NCI-H1694 treated with DMSO at 0.1 percent for 48 hours (cell line): ENCODE data around the gene EID2B.

Experiments used
- DNase-seq: peaks from one replicate; lab custom pipeline; 2025; lab: John Stamatoyannopoulos, UW

Gene EID2B

DNA sequence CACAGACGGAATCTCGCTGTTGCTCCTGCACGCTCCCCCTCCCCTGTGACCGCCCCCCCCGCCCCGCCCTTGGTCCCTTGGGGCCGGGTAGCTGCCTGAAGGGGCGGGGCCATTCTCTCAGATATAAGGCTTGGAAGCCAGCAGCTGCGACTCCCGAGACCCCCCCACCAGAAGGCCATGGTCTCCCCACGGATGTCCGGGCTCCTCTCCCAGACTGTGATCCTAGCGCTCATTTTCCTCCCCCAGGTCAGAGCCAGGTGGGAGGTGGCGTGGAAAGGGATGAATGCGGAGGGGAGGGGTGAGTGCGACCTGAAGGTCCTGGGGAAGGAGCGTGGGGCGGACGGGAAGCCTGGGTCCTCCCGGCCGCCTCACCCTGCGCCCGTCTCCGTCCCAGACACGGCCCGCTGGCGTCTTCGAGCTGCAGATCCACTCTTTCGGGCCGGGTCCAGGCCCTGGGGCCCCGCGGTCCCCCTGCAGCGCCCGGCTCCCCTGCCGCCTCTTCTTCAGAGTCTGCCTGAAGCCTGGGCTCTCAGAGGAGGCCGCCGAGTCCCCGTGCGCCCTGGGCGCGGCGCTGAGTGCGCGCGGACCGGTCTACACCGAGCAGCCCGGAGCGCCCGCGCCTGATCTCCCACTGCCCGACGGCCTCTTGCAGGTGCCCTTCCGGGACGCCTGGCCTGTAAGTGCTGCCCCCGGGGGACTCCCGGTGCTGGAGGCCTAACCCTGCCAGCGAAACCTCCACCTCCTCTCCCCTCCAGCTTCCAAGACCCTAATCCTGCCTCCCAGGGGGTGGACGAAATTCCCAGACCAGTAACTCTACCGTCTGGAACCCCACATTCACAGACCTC lies 33.6 kb downstream of the EID2B start, which contains the start of gene DLL3:
DLL3 (plus strand) TSS at position 150 of the 845 bp plus-strand sequence; CDS start at position 178, 28 bp downstream.
- peak; percentile 12 for DNase-seq

DNA sequence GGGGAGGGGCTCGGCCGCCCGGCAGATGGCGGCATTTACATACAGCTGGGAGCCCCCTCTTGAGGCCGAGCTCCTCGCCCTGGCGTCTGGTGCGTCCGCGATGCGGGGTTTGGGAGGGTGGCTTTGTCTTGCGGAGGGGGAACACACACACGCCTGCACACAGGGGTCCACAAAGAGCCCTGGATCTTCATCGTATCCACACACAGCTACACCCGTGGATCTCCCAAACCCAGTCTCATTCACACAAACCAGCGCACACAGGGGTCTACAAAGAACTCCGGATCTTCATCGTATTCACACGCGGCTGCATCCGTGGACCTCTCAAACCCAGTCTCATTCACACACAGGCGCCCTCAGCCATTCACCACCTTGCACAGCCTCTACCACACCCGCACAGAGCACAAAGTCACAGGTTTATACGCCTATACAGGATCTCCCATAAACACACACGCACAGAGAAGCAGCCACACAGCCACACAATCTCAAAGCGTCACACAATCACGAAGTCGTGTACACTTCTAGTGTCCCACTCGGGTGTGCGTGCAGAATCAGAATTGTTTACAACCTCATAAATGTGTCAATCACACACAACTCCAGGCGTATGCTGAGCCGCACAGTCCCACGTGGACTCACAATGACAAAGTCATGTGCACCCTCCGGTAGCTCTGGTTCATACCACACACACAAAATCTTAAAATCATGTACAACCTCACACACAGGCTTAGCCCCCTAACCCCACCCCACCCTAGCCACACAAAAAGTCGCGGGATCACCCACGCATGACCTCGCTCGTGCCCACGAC lies 34.5 kb downstream of the EID2B start:
- peak; percentile 76 for DNase-seq

DNA sequence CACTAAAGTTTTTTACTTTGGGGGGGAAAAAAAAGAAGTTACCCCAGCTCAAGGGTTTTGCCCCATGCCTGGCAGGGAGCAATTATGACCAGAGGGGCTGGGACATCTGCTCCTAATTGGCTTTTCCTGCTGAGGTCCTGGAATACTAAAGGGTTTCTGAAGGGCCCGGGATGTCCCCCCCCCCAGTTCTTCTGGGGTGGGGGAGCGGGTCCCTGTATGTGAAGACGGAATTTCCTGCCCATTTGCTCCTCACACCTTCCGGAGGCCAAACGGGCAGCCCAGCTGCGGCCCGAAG lies 35.0 kb downstream of the EID2B start:
- DNase-seq = no peak

DNA sequence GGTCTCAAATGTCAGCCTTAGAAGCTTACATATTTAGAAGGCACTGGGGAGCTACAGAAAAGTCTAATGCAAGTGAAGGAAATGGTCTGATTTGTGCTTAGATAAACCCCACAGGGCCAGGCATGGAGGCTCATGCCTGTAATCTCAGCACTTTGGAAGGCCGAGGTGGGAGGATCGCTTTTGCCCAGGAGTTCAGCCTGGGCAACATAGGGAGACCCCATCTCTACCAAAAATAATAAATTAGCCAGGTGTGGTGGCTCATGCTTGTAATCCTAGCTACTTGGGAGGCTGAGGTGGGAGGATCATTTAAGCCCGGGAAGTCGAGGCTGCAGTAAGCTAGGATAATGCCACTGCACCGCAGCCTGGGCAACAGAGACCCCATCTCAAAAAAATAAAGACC lies 36.6 kb downstream of the EID2B start:
- DNase-seq = no peak

DNA sequence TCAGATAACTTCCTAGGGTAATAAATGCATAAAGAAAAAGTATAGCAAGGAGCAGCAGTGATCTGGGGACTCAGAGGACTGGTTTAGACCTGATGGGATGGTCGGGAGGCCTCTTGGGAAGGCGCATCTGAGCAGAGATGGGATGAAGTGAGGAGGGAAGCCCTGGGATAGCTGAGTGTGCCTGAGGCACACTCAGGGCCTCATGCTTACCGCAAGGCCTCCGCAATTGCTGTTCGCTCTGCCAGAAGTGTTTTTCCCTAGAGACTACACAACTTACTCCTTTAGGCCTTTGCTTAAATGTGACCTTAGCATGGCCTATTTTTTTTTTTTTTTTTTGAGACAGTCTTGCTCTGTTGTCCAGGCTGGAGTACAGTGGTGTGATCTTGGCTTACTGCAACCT lies 38.0 kb downstream of the EID2B start:
- DNase-seq = no peak

DNA sequence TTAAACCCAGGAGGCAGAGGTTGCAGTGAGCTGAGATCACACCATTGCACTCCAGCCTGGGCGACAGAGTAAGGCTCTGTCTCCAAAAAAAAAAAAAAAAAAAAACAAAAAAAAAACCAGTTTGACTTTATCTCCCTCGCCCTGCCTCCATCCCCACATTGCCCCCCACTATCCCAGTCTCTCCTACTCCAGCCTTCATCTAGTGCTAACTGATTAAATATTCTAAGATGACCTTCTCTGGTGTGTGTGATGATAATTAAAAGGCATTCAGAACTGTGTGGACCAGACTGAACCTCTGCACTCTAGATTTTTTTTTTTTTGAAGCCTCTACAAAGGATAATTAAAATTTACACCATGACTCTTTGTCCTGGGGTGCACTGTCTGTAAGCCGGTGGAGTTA lies 39.9 kb downstream of the EID2B start:
- no peak for DNase-seq

DNA sequence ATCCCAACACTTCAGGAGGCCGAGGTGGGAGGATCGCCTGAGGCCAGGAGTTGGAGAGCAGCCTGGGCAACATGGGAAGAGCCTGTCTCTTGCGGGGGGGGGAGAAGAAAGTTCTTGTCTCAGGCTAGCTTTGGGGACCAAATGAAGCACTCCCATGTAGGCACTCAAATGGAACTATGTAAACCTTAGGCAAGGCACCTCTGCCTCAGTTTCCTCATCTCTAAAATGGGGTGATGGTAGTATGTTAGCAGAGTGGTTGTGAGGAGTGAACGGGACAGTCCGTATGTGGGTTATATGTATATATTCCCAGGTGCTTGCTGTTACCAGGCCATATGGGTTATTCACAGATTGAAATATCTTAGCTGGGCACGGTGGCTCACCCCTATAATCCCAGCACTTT lies 40.4 kb downstream of the EID2B start:
- DNase-seq = no peak

DNA sequence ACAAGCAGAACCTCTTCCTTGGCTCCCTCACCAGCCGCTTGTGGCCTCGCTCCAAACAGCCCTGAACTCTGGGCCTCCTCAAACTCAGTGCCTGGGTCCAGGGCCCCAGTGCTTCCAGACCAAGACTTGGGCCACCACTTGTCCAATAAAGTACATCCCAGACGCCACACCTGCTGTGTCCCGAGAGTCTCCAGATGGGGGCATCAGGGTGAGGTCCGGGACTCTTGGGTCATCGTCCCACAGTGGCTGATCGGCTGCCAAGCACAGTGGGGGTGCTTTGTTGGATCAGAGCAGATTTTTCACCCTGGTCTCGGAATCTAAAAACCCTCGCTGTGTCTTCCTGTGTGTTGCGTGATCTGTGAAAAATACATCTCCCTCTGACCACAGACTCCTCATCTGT lies 42.9 kb downstream of the EID2B start:
- no peak for DNase-seq

DNA sequence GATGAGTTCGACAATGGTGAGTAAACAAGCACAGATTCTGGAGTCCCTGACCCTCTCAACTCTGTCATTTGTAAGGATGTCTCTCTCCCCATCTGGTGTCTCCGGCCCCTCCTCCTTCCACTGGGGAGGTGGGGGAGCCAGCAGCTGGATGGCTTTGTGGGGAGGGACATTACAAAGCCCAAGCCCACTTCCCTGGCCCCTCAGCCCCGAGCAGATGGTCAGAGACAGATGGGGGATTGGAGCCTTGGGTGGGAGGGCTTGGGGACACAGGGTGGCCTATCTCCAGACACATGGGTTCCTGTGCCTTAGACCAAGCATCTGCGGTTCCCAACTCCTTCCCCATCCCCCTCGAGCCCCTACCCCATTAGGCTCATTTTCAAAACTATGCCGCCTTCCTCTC lies 49.5 kb downstream of the EID2B start:
- no peak for DNase-seq

DNA sequence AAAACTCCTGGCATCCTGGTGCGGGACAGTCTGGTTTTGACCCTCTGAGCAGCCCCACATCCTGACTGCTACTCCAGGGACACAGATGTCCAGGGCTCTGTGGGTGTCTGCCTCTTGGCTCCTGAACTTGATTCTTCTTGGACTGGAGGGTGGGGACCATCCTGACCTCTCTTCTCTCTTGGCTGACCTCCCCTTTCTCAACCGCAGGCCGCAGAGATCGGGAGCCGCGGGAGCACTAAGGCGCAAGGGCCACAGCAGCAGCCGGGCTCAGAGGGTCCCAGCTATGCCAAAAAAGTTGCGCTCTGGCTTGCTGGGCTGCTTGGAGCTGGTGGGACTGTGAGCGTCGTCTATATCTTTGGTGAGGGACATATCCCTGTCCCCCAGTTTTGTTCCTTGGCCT lies 51.0 kb downstream of the EID2B start:
- DNase-seq = no peak

DNA sequence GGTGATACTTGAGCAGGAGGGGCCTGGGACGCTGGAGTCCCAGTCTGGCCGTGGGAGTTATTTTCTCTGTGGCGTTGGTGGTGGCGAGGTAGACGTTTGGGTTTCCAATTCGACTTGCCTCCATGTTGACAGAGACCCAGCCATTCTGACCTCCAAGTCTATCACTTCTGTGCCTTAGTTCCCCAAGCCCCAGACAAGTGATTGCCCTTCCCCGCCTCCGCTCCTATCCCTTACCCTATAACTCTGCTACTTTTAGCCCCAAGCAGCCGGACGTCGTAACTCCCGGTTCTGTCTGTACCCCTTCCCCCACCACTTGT lies 51.5 kb downstream of the EID2B start:
- DNase-seq = no peak
